GM12878 (cell line): ENCODE measurements around the gene ADGRL3. TPM values are rescaled to one million over a fixed set of nuclear protein-coding genes. Genes with fewer than 3 reads are reported as not detected.

Experiments
- ATAC-seq: fragments of 200-7000 bp; cut with Tn5 transposase; 3 replicates; pipeline ENCODE4 v1.9.1; 2020; ENCODE audit warnings: mild to moderate bottlenecking, moderate library complexity
- BruUV-seq: library from RNA; stranded (reverse); fragments of 400-500 nt; replicated peaks from 2 replicates; lab custom pipeline; 2021; lab: Mats Ljungman, UMichigan
- CTCF ChIA-PET: fragments of 300-600 bp; sonication (Branson Sonifier 250); formaldehyde crosslinking; extraction: SDS; loops from one replicate; lab custom pipeline; 2021; ENCODE audit warnings: inconsistent platforms; lab: Yijun Ruan, JAX
- POLR2A ChIA-PET: fragments of 350-600 bp; formaldehyde crosslinking; extraction: SDS; loops from one replicate; lab custom pipeline; 2021; ENCODE audit warnings: inconsistent platforms; lab: Charles Lee
- RAD21 ChIA-PET: fragments of 300-600 bp; sonication (Branson Sonifier 250); formaldehyde crosslinking; loops from one replicate; lab custom pipeline; 2023; ENCODE audit warnings: antibody characterized with exemption; ENCODE audit not compliant: unreplicated experiment; lab: Charles Lee
- SMC1A ChIA-PET: fragments of 300-600 bp; sonication (Branson Sonifier 250); formaldehyde crosslinking; loops from one replicate; lab custom pipeline; 2023; ENCODE audit not compliant: unreplicated experiment, uncharacterized antibody; lab: Charles Lee
- DNase-seq: peaks from one replicate; pipeline ENCODE4 v3.0.0-alpha.2; 2011; ENCODE audit warnings: low read depth, low spot score
- FAIRE-seq: peaks from 3 replicates; lab custom pipeline; 2011; peaks lifted over from hg19 to GRCh38; lab: Jason Lieb, UNC
- H2AFZ ChIP-seq: 2 replicates; pipeline ENCODE4 v1.6.0; 2011; ENCODE audit warnings: low read depth, low read length, control low read depth; ENCODE audit not compliant: control insufficient read depth
- H3K27ac ChIP-seq: 2 replicates; pipeline ENCODE4 v1.5.1; 2011; ENCODE audit warnings: control low read depth; ENCODE audit not compliant: control insufficient read depth, insufficient read depth
- H3K27me3 ChIP-seq, 2 experiments: replicated peaks in 1 of 2; 2 replicates each; pipeline versions ENCODE4 v1.6.0 to v1.6.1; 2011; ENCODE audit warnings: low read length in 1 of 2; ENCODE audit not compliant: control insufficient read depth in 2 of 2, insufficient read depth in 2 of 2
- H3K36me3 ChIP-seq, 2 experiments: 2 replicates each; pipeline ENCODE4 v1.5.1; 2011; ENCODE audit warnings: low read length in 1 of 2; ENCODE audit not compliant: control insufficient read depth in 2 of 2, insufficient read depth in 2 of 2
- H3K4me1 ChIP-seq: 2 replicates; pipeline ENCODE4 v1.6.1; 2011; ENCODE audit warnings: mild to moderate bottlenecking, low read length, moderate library complexity, mixed read lengths; ENCODE audit not compliant: control insufficient read depth, insufficient read depth
- H3K4me2 ChIP-seq: 2 replicates; pipeline ENCODE4 v1.6.0; 2011; ENCODE audit warnings: control low read depth; ENCODE audit not compliant: control insufficient read depth, insufficient read depth
- H3K4me3 ChIP-seq: fragments of 200-600 bp; sonication (generic); 2 replicates; pipeline ENCODE4 v1.5.1; 2016
- H3K79me2 ChIP-seq: 2 replicates; pipeline ENCODE4 v1.6.0; 2011; ENCODE audit warnings: low read length; ENCODE audit not compliant: control insufficient read depth, insufficient read depth
- H3K9ac ChIP-seq: 2 replicates; pipeline ENCODE4 v1.8.0; 2011; ENCODE audit warnings: low read length, control low read depth, mixed read lengths; ENCODE audit not compliant: control insufficient read depth, insufficient read depth
- H3K9me3 ChIP-seq: replicated peaks from 3 replicates; pipeline ENCODE4 v1.5.1; 2011; ENCODE audit warnings: mild to moderate bottlenecking, low read length; ENCODE audit not compliant: control insufficient read depth, insufficient read depth
- H4K20me1 ChIP-seq: 2 replicates; pipeline ENCODE4 v1.6.0; 2011; ENCODE audit not compliant: control insufficient read depth, insufficient read depth
- SPI1 ChIP-seq: IDR thresholded peaks from 2 replicates; pipeline ENCODE4 v1.6.1; 2011; ENCODE audit warnings: low read depth, mild to moderate bottlenecking, low read length, moderate library complexity, borderline replicate concordance; ENCODE audit not compliant: insufficient read depth
- WGBS: methylation state at CpG from one replicate; pipeline ENCODE4 v1.1.6; 2016; ENCODE audit warnings: low lambda C conversion rate; ENCODE audit not compliant: insufficient replicate concordance, insufficient coverage; ENCODE audit errors: missing lambda C conversion rate; 5-methylcytosine and 5-hydroxymethylcytosine counted together
- in situ Hi-C: fragments of 300-500 bp; cut with MboI; formaldehyde crosslinking; loops from 9 replicates; pipeline ENCODE4 v1.14.3; 2018; ENCODE audit warnings: mixed read lengths
- intact Hi-C: fragments of 100-400 bp; cut with micrococcal nuclease; formaldehyde crosslinking; loops from one replicate; pipeline ENCODE4 v1.14.2; 2022; ENCODE audit not compliant: unreplicated experiment
- polyA plus RNA-seq, 11 experiments: library from polyadenylated mRNA; depleted of rRNA in 4 of 11; unstranded in 6 of 11; stranded (reverse) in 5 of 11; fragments of >200 nt; fragmentation: Nextera tagmentation in 4 of 11; fragmentation: Illumina TruSeq in 1 of 11; extraction: Ambion mirVana in 4 of 11; extraction: Trizol in 1 of 11; gene quantifications; 1 replicate in 1 of 11; 2 replicates in 10 of 11; pipeline versions ENCODE4 v1.2.1 to v1.2.3, GENCODE V29; 2011 to 2016; ENCODE audit warnings: inconsistent platforms in 2 of 11, missing spikeins in 2 of 11, low read depth in 1 of 11
- total RNA-seq, 4 experiments: library from RNA; depleted of rRNA in 3 of 4; stranded (reverse); fragments of >200 nt in 3 of 4; fragmentation: Illumina TruSeq in 1 of 4; extraction: Trizol in 1 of 4; gene quantifications; 2 replicates each; pipeline versions ENCODE4 v1.2.1 to v1.2.3, GENCODE V29; 2013 to 2021
- TF ChIP-seq, protein P1 (sequence below): IDR thresholded peaks from 2 replicates; pipeline ENCODE4 v1.6.1; 2012; ENCODE audit warnings: improper control_type of control experiment, low read depth, low read length; ENCODE audit not compliant: insufficient replicate concordance
- TF ChIP-seq, protein P2 (sequence below): fragments of 450-650 bp; IDR thresholded peaks from 2 replicates; pipeline ENCODE4 v1.6.1; 2016; ENCODE audit warnings: mild to moderate bottlenecking

Gene ADGRL3
- total and polyA plus RNA-seq, 10 of the 15 experiments (the other 5 are each of a cell fraction or from before 2014, with no cell fraction given), result 1.1 TPM; not detected in 9

DNA sequence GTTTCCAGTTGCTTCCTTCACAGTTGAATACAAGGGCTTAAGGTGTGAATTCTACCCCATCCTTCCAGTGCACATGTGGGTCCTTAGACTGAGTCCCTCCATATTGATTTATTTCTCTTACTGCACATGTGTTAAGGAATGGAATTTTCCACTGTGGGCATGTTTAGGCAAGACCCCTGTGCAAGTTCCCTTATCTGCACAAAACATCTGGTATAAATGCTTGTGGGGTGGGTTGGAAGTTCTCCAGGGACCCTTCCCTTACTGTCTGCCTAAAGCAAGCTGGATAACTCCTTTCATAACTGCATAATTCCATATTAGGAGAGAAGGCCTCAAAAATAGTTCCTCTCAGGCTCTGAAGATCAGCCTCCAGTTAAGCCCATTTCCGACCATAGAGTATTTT, 570.9 kb downstream of the ADGRL3 start (continued):
- TF ChIP-seq, protein P1, sequence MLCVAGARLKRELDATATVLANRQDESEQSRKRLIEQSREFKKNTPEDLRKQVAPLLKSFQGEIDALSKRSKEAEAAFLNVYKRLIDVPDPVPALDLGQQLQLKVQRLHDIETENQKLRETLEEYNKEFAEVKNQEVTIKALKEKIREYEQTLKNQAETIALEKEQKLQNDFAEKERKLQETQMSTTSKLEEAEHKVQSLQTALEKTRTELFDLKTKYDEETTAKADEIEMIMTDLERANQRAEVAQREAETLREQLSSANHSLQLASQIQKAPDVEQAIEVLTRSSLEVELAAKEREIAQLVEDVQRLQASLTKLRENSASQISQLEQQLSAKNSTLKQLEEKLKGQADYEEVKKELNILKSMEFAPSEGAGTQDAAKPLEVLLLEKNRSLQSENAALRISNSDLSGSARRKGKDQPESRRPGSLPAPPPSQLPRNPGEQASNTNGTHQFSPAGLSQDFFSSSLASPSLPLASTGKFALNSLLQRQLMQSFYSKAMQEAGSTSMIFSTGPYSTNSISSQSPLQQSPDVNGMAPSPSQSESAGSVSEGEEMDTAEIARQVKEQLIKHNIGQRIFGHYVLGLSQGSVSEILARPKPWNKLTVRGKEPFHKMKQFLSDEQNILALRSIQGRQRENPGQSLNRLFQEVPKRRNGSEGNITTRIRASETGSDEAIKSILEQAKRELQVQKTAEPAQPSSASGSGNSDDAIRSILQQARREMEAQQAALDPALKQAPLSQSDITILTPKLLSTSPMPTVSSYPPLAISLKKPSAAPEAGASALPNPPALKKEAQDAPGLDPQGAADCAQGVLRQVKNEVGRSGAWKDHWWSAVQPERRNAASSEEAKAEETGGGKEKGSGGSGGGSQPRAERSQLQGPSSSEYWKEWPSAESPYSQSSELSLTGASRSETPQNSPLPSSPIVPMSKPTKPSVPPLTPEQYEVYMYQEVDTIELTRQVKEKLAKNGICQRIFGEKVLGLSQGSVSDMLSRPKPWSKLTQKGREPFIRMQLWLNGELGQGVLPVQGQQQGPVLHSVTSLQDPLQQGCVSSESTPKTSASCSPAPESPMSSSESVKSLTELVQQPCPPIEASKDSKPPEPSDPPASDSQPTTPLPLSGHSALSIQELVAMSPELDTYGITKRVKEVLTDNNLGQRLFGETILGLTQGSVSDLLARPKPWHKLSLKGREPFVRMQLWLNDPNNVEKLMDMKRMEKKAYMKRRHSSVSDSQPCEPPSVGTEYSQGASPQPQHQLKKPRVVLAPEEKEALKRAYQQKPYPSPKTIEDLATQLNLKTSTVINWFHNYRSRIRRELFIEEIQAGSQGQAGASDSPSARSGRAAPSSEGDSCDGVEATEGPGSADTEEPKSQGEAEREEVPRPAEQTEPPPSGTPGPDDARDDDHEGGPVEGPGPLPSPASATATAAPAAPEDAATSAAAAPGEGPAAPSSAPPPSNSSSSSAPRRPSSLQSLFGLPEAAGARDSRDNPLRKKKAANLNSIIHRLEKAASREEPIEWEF, result no peak
- TF ChIP-seq SPI1, result no peak

- RAD21 ChIA-PET, result no interaction called here
- no peak overlapping the region for H2AFZ ChIP-seq
- POLR2A ChIA-PET, result no interaction called here
- SMC1A ChIA-PET, result no interaction called here
- no peaks in the 10 kb centered on the region for H3K79me2 ChIP-seq
- no peak overlapping the region for H3K4me3 ChIP-seq
- CTCF ChIA-PET, result interaction anchor here (0.6 kb wide), 1 partner anchor 142 kb away, joined by 4 read pairs; no protein-coding TSS in a partner anchor
- no peak overlapping the region for H3K27ac ChIP-seq
- no peaks in the 10 kb centered on the region for H3K4me1 ChIP-seq
- no peaks in the 10 kb centered on the region for H3K36me3 ChIP-seq
- whole genome bisulfite sequencing, result 0% methylated on average over 1 of the region's 1 CpG
- H3K4me2 ChIP-seq, result no peak overlapping the region
- no peaks in the 10 kb centered on the region for H3K9me3 ChIP-seq
- no peak for DNase-seq
- intact Hi-C loops (no loop called here), in situ Hi-C loops (no loop called here)
- no peak for FAIRE-seq
- TF ChIP-seq, protein P2, sequence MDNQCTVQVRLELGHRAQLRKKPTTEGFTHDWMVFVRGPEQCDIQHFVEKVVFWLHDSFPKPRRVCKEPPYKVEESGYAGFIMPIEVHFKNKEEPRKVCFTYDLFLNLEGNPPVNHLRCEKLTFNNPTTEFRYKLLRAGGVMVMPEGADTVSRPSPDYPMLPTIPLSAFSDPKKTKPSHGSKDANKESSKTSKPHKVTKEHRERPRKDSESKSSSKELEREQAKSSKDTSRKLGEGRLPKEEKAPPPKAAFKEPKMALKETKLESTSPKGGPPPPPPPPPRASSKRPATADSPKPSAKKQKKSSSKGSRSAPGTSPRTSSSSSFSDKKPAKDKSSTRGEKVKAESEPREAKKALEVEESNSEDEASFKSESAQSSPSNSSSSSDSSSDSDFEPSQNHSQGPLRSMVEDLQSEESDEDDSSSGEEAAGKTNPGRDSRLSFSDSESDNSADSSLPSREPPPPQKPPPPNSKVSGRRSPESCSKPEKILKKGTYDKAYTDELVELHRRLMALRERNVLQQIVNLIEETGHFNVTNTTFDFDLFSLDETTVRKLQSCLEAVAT, result no peak
- no peaks in the 10 kb centered on the region for H4K20me1 ChIP-seq
- H3K9ac ChIP-seq, result no peak overlapping the region
- no TSS peak for BruUV-seq
- H3K27me3 ChIP-seq, result no peaks in the 10 kb centered on the region
- ATAC-seq, result no peak
These were observed 572.0 kb downstream of the ADGRL3 start for GRCh38 chr4:61772126-61772525.
